Ascending aorta (tissue), 2 donors: Measurements from ENCODE around the gene PROM2. TPM values are rescaled to one million over a fixed set of nuclear protein-coding genes. Genes with fewer than 3 reads are reported as not detected.

Experiments
- DNase-seq, 2 donors: peaks; one replicate each; pipeline ENCODE4 v3.0.0-alpha.2; 2019; ENCODE audit warnings: low spot score in 2 of 2
- H3K27ac ChIP-seq, 2 donors: fragments of 200-600 bp; sonication (generic); one replicate each; pipeline ENCODE4 v1.5.1; 2016 to 2017; ENCODE audit warnings: mild to moderate bottlenecking in 1 of 2
- H3K27me3 ChIP-seq: fragments of 200-600 bp; sonication (generic); one replicate; pipeline ENCODE4 v1.5.1; 2017
- H3K36me3 ChIP-seq, 2 donors: fragments of 200-600 bp; sonication (generic); one replicate each; pipeline ENCODE4 v1.5.1; 2016
- H3K4me1 ChIP-seq, 2 donors: fragments of 200-600 bp; sonication (generic); one replicate each; pipeline ENCODE4 v1.5.1; 2016 to 2017; ENCODE audit warnings: mild to moderate bottlenecking in 1 of 2
- H3K4me3 ChIP-seq, 2 donors: fragments of 200-600 bp; sonication (generic); one replicate each; pipeline ENCODE4 v1.5.1; 2016 to 2017; ENCODE audit warnings: mild to moderate bottlenecking in 1 of 2
- H3K9me3 ChIP-seq, 2 donors: fragments of 200-600 bp; sonication (generic); one replicate each; pipeline ENCODE4 v1.5.1; 2016
- CTCF ChIP-seq, 3 experiments: fragments of 200-600 bp in 2 of 3; fragments of 450-650 bp in 1 of 3; sonication (generic) in 2 of 3; IDR thresholded peaks; one replicate each; pipeline ENCODE4 v1.5.1; 2016 to 2019; ENCODE audit warnings: antibody characterized with exemption in 3 of 3, mild to moderate bottlenecking in 1 of 3, moderate library complexity in 1 of 3
- intact Hi-C: fragments of 100-400 bp; cut with DNase I; formaldehyde crosslinking; loops from one replicate; pipeline ENCODE4 v1.15.1; 2023
- total RNA-seq: library from RNA; depleted of rRNA; stranded (reverse); fragments of >200 nt; gene quantifications from one replicate; pipeline ENCODE4 v1.1.0, GENCODE V29; 2016

PROM2 gene
- total RNA-seq, 1 donor from 2014 or later, result not detected

GRCh38 chr2:95300450-95300849 is 26.2 kb downstream of the PROM2 start:
- no peaks in the 10 kb centered on the region for H3K9me3 ChIP-seq
- intact Hi-C loops, result no loop called here
- H3K4me3 ChIP-seq, result no peak overlapping the region
- peaks cover 0 to 4% of the 10 kb centered on the region in 2 donors for H3K4me1 ChIP-seq
- DNase-seq, result no peak
- H3K27ac ChIP-seq, result no peak overlapping the region
- TF ChIP-seq CTCF (IDR thresholded peaks at IDR 0.05), result no peak
- H3K27me3 ChIP-seq, result no peaks in the 10 kb centered on the region
- no peaks in the 10 kb centered on the region for H3K36me3 ChIP-seq

GRCh38 chr2:95301186-95301585 is 26.9 kb downstream of the PROM2 start:
- no peaks in the 10 kb centered on the region for H3K36me3 ChIP-seq
- H3K4me1 ChIP-seq, result peaks cover 0 to 4% of the 10 kb centered on the region in 2 donors
- no peak for TF ChIP-seq CTCF (IDR thresholded peaks at IDR 0.05)
- H3K27ac ChIP-seq, result no peak overlapping the region
- intact Hi-C loops, result no loop called here
- DNase-seq, result no peak
- H3K27me3 ChIP-seq, result no peaks in the 10 kb centered on the region
- no peak overlapping the region for H3K4me3 ChIP-seq
- no peaks in the 10 kb centered on the region for H3K9me3 ChIP-seq

- no peaks in the 10 kb centered on the region for H3K9me3 ChIP-seq
- no peaks in the 10 kb centered on the region for H3K27me3 ChIP-seq
- H3K4me3 ChIP-seq, result no peak overlapping the region
- TF ChIP-seq CTCF (IDR thresholded peaks at IDR 0.05), result no peak
- H3K4me1 ChIP-seq, result peaks cover 0 to 4% of the 10 kb centered on the region in 2 donors
- H3K36me3 ChIP-seq, result no peaks in the 10 kb centered on the region
- no peak for DNase-seq
- no peak overlapping the region for H3K27ac ChIP-seq
- intact Hi-C loops, result no loop called here
Observed at GRCh38 chr2:95301876-95302641, 27.8 kb downstream of the PROM2 start.

GRCh38 chr2:95303191-95303919 is 29.1 kb downstream of the PROM2 start:
- Histone ChIP-seq H3K9me3 (no peaks in the 10 kb centered on the region), H3K27me3 (no peaks in the 10 kb centered on the region), H3K4me1 (peaks cover 0 to 4% of the 10 kb centered on the region in 2 donors), H3K4me3 (no peak overlapping the region), H3K36me3 (no peaks in the 10 kb centered on the region), H3K27ac (no peak overlapping the region)
- DNase-seq, result no peak
- no peak for TF ChIP-seq CTCF (IDR thresholded peaks at IDR 0.05)
- intact Hi-C loops, result no loop called here

- no peak overlapping the region for H3K27ac ChIP-seq
- peaks cover 0 to 4% of the 10 kb centered on the region in 2 donors for H3K4me1 ChIP-seq
- H3K9me3 ChIP-seq, result no peaks in the 10 kb centered on the region
- intact Hi-C loops, result no loop called here
- H3K4me3 ChIP-seq, result peak overlapping the region in 1 of 2 donors; percentile 44
- H3K27me3 ChIP-seq, result no peaks in the 10 kb centered on the region
- TF ChIP-seq CTCF (IDR thresholded peaks at IDR 0.05), result no peak
- H3K36me3 ChIP-seq, result no peaks in the 10 kb centered on the region
- DNase-seq, result peak in 1 of 2 donors; percentile 67
Observed at GRCh38 chr2:95305380-95306061, 31.3 kb downstream of the PROM2 start.
